ENCODE data around the gene ARMS2. TPM values are rescaled to one million over a fixed set of nuclear protein-coding genes. Genes with fewer than 3 reads are reported as not detected.

Gene ARMS2
- total RNA-seq, 2 experiments from 2014 or later: not detected

DNA sequence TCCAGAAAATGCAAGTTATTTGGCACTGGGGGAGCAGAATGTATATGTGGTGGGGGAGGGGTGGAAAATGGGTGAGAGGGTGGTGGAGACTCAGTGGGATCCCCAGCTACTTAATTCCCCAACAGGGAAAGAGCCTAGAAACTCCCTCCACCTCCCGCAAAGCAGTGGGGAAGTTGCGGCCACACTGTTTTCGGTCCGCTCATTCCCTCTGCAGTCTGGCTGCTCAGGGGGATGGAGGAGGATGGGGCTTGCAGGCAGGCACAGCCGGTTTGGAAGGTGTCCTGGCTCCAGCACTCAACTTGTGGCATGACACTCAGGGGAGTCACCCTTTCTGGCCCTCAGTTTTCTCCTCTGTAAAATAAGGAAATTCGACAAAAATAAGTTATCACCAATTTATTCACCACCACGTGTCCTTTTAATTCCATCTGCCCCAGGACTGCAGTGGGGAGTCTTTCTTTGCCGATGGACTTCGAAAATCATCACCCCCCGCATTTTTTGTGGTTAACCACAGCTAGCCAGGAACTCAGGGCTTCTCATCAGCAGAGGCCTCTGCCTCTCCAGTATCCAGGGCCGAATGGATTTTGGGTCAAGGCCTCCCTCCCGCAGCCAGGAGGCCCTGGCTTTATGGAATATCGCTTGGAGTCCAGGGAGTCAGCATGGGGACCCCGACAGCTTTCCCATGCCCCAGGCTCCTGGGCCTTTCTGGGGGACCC lies 5.3 kb downstream of the ARMS2 start:
- Mint-ChIP-seq H3K27me3 (peaks cover 56% of the 10 kb centered on the region), H3K27ac (no peak overlapping the region), H3K36me3 (ENCODE audit: low read depth) (no peaks in the 10 kb centered on the region), H3K9me3 (no peaks in the 10 kb centered on the region), H3K4me3 (no peak overlapping the region), H3K4me1 (ENCODE audit: low read depth) (peaks cover 7% of the 10 kb centered on the region)
- ChIA-PET POLR2A (interaction anchor here (0.5 kb wide), 1 partner anchor 336 kb away, joined by 3 read pairs; no protein-coding TSS in a partner anchor), CTCF (no interaction called here)
- TF ChIP-seq, protein P1, sequence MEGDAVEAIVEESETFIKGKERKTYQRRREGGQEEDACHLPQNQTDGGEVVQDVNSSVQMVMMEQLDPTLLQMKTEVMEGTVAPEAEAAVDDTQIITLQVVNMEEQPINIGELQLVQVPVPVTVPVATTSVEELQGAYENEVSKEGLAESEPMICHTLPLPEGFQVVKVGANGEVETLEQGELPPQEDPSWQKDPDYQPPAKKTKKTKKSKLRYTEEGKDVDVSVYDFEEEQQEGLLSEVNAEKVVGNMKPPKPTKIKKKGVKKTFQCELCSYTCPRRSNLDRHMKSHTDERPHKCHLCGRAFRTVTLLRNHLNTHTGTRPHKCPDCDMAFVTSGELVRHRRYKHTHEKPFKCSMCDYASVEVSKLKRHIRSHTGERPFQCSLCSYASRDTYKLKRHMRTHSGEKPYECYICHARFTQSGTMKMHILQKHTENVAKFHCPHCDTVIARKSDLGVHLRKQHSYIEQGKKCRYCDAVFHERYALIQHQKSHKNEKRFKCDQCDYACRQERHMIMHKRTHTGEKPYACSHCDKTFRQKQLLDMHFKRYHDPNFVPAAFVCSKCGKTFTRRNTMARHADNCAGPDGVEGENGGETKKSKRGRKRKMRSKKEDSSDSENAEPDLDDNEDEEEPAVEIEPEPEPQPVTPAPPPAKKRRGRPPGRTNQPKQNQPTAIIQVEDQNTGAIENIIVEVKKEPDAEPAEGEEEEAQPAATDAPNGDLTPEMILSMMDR (IDR thresholded peaks at IDR 0.05): no peak
- DNase-seq: no peak
- intact Hi-C loops (cut with micrococcal nuclease): loop anchor here (10.0 kb wide), 1 partner anchor 105 kb away; the partner anchor contains the start of gene DMBT1
- no peak for ATAC-seq

DNA sequence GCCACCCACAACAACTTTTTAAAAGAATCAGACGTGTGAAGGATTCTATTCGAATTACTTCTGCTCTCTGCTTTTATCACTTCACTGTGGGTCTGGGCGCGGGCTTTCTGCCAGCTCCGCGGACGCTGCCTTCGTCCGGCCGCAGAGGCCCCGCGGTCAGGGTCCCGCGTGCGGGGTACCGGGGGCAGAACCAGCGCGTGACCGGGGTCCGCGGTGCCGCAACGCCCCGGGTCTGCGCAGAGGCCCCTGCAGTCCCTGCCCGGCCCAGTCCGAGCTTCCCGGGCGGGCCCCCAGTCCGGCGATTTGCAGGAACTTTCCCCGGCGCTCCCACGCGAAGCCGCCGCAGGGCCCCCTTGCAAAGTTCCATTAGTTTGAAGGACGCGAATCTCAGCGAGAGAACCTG lies 6.4 kb downstream of the ARMS2 start:
- Mint-ChIP-seq H3K27me3 (peaks cover 65% of the 10 kb centered on the region), H3K4me1 (ENCODE audit: low read depth) (peaks cover 7% of the 10 kb centered on the region), H3K36me3 (ENCODE audit: low read depth) (no peaks in the 10 kb centered on the region), H3K27ac (no peak overlapping the region), H3K9me3 (no peaks in the 10 kb centered on the region), H3K4me3 (no peak overlapping the region)
- DNase-seq: no peak
- TF ChIP-seq, protein P1 (IDR thresholded peaks at IDR 0.05): no peak
- ChIA-PET CTCF (interaction anchor here (0.7 kb wide), 1 partner anchor 162 kb away, joined by 3 read pairs; no protein-coding TSS in a partner anchor), POLR2A (no interaction called here)
- intact Hi-C loops (cut with micrococcal nuclease): no loop called here
- ATAC-seq: no peak

DNA sequence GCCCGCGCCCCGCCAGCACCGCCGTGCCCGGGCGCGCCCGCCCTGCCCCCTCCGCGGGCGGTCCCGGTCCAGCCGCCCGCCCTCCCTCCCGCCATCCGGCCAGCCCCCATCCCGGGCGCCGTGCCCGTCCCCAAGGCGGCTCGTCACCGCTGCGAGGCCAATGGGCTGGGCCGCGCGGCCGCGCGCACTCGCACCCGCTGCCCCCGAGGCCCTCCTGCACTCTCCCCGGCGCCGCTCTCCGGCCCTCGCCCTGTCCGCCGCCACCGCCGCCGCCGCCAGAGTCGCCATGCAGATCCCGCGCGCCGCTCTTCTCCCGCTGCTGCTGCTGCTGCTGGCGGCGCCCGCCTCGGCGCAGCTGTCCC lies 6.9 kb downstream of the ARMS2 start, which contains the start of gene HTRA1:
TSS of gene HTRA1 (plus strand) at position 187 of the 362 bp plus-strand sequence. CDS start at position 287, 100 bp downstream.
- intact Hi-C loops (cut with micrococcal nuclease): no loop called here
- Mint-ChIP-seq H3K27me3 (peaks cover 65% of the 10 kb centered on the region), H3K36me3 (ENCODE audit: low read depth) (no peaks in the 10 kb centered on the region), H3K4me1 (ENCODE audit: low read depth) (peaks cover 7% of the 10 kb centered on the region), H3K9me3 (no peaks in the 10 kb centered on the region), H3K27ac (no peak within 1 kb of the TSS), H3K4me3 (peak within 1 kb of the TSS; percentile 66)
- ChIA-PET CTCF (no interaction called here), POLR2A (no interaction called here)
- TF ChIP-seq, protein P1 (IDR thresholded peaks at IDR 0.05): no peak
- ATAC-seq (peak; percentile 32), DNase-seq (no peak)

DNA sequence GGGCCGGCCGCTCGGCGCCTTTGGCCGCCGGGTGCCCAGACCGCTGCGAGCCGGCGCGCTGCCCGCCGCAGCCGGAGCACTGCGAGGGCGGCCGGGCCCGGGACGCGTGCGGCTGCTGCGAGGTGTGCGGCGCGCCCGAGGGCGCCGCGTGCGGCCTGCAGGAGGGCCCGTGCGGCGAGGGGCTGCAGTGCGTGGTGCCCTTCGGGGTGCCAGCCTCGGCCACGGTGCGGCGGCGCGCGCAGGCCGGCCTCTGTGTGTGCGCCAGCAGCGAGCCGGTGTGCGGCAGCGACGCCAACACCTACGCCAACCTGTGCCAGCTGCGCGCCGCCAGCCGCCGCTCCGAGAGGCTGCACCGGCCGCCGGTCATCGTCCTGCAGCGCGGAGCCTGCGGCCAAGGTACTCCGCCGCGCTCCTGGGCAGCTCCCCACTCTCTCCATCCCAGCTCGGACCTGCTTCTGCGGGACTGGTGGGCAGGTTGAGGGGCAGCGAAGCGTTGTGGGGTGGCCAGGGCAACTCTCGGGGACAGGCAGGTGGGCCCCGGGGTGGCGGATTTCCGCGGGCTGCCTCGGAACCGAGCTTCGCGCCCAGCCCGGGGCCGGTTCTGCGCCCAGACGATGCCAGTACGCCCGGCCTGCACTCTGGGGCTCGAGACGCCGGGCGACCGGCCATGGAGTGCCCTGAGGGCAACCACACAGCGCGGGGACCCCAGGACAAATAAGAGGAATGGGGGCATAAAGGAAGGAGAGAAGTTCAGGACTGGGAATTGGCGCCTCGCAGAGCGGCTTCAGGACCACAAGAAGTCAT lies 7.5 kb downstream of the ARMS2 start:
- TF ChIP-seq, protein P1 (IDR thresholded peaks at IDR 0.05): no peak
- no peak overlapping the region for H3K27ac Mint-ChIP-seq
- H3K4me3 Mint-ChIP-seq: peak overlapping the region; percentile 66
- no peak for DNase-seq
- peaks cover 7% of the 10 kb centered on the region for H3K4me1 Mint-ChIP-seq (ENCODE audit: low read depth)
- peaks cover 61% of the 10 kb centered on the region for H3K27me3 Mint-ChIP-seq
- intact Hi-C loops (cut with micrococcal nuclease): no loop called here
- no peaks in the 10 kb centered on the region for H3K9me3 Mint-ChIP-seq
- ChIA-PET POLR2A (interaction anchor here (0.6 kb wide), 1 partner anchor 9 kb away, joined by 3 read pairs; no protein-coding TSS in a partner anchor), CTCF (no interaction called here)
- ATAC-seq: peak; percentile 29
- no peaks in the 10 kb centered on the region for H3K36me3 Mint-ChIP-seq (ENCODE audit: low read depth)

All from activated CD8-positive, alpha-beta T cell treated with anti-CD3 and anti-CD28 coated beads for 36 hours (primary cell).